ENCODE data around the gene NKAIN4.
"Not testable (repeated sequence)": the region's sequence is repeated elsewhere in the genome, so short reads cannot be mapped to it uniquely, and the experiment has no call there.

The NKAIN4 gene

GRCh38 chr20:63235399-63235983 is 18.8 kb downstream of the NKAIN4 start, which contains the start of gene BIRC7:
TSS of gene BIRC7 (plus strand) at chr20:63235905. CDS start at chr20:63236097, 192 bp downstream.
- no peak for DNase-seq (ENCODE audit: low spot score)

GRCh38 chr20:63234693-63235398 is 19.4 kb downstream of the NKAIN4 start:
- DNase-seq (ENCODE audit: low spot score) = peak; percentile 81

GRCh38 chr20:63233924-63234323 is 20.3 kb downstream of the NKAIN4 start:
- DNase-seq (ENCODE audit: low spot score) = no peak

- DNase-seq (ENCODE audit: low spot score) = no peak
Observed at GRCh38 chr20:63233061-63233344, 21.3 kb downstream of the NKAIN4 start.

DNA sequence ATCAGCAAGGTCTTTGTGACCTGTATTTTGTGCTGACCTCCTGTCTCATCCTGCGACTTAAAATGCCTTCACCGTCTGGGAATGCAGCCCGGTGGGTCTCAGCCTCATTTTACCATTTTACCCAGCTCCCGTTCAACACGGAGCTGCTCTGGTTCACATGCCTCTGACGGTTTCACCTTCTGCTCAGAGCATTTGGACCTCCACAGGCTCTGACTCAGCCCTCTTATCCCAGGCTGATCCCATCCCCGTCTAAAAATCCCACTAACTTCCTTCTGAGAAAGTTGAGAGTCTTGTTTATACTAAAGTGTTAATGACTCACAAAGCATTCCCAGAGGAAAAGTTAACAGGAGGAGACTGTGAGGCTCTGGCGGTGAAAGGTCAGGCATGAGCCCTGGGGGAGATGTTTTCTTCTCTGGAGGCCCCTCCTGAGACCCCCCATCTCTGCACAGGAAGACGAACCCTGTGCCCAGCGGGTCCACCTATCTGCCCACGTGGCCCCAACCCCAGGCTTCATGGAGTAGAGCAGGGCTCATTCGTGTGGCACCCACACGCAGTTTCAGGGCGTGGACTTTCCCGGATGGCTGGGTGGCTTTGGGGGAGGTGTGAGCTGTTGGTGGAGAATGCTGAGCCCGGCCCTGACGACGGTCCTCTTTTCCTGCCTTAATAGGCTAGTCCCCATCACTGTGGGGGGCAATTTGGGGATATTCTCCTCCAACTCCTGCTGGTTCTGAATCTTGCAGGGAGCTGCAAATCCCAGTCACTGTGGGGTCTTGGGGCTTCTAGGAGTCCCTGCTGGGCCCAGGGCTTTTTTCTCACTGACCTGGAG is 21.8 kb downstream of the NKAIN4 start:
- peak; percentile 72 for DNase-seq (ENCODE audit: low spot score)

DNA sequence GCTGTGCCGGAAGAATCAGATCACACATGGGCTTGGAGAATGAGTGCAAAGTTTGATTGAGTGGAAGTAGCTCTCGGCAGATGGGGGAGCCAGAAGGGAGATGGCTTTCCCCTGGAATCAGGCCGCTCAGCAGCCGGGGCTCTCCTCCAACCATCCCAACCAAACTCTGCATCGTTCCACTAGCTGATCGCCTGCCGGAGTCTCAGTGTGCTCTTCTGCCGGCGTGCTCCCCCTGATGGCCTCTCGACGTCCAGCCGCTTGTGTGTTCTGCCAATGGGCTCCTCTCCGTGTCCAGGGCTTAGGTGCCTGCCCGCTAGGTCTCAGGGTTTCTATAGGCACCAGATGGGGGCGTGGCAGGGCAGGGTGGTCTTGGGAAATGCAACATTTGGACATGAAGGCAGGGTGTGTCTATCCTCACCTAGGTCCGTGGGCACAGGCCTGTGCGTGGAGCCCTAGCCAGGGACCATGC is 23.4 kb downstream of the NKAIN4 start:
- no peak for DNase-seq (ENCODE audit: low spot score)

DNA sequence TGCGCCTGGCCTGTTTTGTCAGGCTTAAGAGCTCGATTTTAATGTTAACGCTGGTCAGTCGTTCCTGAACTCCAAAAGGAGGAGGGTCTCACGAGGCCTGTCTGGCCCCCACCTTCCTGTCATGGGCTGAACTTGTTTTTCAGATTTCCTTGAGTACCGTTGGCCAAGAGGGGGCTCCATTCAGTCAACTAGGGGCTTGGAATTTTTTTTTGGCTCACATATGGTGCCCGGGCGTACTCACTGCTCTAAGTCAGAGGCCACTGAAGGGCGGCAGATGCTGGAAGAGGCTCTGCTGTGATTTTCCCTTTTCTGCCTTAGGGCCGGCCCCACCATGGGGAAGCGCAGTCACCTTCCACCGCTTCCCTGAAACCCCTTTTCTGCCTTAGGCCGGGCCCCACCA is 25.5 kb downstream of the NKAIN4 start:
- DNase-seq (ENCODE audit: low spot score) = no peak

GRCh38 chr20:63227260-63227659 is 27.0 kb downstream of the NKAIN4 start:
- no peak for DNase-seq (ENCODE audit: low spot score)

DNA sequence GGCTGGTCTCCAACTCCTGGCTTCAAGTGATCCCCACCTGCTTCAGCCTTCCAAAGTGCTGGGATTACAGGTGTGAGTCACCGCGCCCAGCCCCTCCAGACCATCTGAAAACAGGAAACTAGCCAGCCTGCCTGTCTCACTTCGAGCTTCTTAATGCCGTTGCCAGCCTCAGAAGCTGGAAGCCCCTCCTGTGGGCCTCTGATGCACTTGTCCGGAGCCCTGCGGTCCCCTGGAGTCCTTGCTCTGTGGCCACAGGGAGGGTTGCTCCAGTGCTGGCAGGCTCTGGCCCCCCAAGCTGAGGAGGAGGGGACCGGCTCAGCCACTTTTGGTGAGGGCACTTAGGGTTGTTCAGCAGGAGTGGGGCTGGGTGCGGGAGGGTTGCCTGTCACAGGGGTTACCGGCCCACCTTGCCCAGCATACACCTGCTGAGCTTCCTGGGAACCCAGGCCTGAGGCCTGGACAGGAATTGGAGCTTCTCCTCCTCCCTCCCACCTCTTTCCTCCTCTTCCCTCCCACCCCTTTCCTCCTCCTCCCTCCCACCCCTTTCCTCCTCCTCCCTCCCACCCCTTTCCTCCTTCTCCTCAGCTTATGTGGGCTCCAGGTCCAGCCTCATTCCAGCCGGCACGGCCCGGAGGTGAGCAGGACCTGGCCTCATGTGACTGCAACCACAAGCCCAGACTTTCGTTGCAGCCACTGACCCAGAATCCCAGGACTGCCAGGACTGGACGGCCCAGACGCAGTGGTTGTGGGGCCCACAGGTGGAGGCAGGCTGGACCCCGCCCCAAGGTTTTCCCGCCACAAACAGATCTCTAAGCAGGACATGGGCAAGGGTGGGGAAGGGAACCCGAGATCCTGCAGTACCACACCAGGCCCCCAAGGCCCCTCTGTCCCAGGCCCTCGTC is 28.0 kb downstream of the NKAIN4 start:
- DNase-seq (ENCODE audit: low spot score) = no peak

GRCh38 chr20:63225082-63225454 is 29.2 kb downstream of the NKAIN4 start:
- no peak for DNase-seq (ENCODE audit: low spot score)

- DNase-seq (ENCODE audit: low spot score) = peak; percentile 78
Observed at GRCh38 chr20:63224412-63225081, 29.7 kb downstream of the NKAIN4 start.

GRCh38 chr20:63223826-63224207 is 30.4 kb downstream of the NKAIN4 start:
- DNase-seq (ENCODE audit: low spot score) = no peak

GRCh38 chr20:63223121-63223825 is 31.0 kb downstream of the NKAIN4 start:
- peak; percentile 50 for DNase-seq (ENCODE audit: low spot score)

GRCh38 chr20:63222541-63222940 is 31.7 kb downstream of the NKAIN4 start:
- no peak for DNase-seq (ENCODE audit: low spot score)

- DNase-seq (ENCODE audit: low spot score) = not testable (repeated sequence)
Observed at GRCh38 chr20:63221400-63222053, 32.7 kb downstream of the NKAIN4 start.

- no peak for DNase-seq (ENCODE audit: low spot score)
Observed at GRCh38 chr20:63220696-63221399, 33.4 kb downstream of the NKAIN4 start.

GRCh38 chr20:63219866-63220521 is 34.3 kb downstream of the NKAIN4 start:
- no peak for DNase-seq (ENCODE audit: low spot score)

GRCh38 chr20:63219447-63219821 is 34.8 kb downstream of the NKAIN4 start:
- no peak for DNase-seq (ENCODE audit: low spot score)
